Fibroblast of the aortic adventitia (primary cell): ENCODE measurements around the gene SPATS1. TPM values are rescaled to one million over a fixed set of nuclear protein-coding genes. Genes with fewer than 3 reads are reported as not detected.
A peak's percentile ranks its signal among the peaks of the same experiment; 100 is the strongest.
"Not testable (repeated sequence)": the region's sequence is repeated elsewhere in the genome, so short reads cannot be mapped to it uniquely, and the experiment has no call there.

Experiments used
- DNase-seq: peaks from one replicate; pipeline ENCODE4 v3.0.0-alpha.2; 2010; ENCODE audit warnings: low read depth
- H3K4me3 ChIP-seq: 2 replicates; pipeline ENCODE4 v1.5.1; 2011; ENCODE audit warnings: low read depth, mild to moderate bottlenecking, control low read depth, low read length, moderate library complexity
- CTCF ChIP-seq: IDR thresholded peaks from 2 replicates; pipeline ENCODE4 v1.5.1; 2011; ENCODE audit warnings: mild to moderate bottlenecking, low read length, control low read depth, inconsistent platforms; ENCODE audit not compliant: insufficient read depth
- total RNA-seq: library from RNA; depleted of rRNA; stranded (reverse); fragments of >200 nt; gene quantifications from 2 replicates; pipeline ENCODE4 v1.2.3, GENCODE V29; 2012; ENCODE audit warnings: low replicate concordance

Gene SPATS1
- total RNA-seq, 1 donor, result not detected

GRCh38 chr6:44341095-44341890, 1.2 kb upstream of the SPATS1 start:
- TF ChIP-seq CTCF, result no peak
- DNase-seq, result no peak
- H3K4me3 ChIP-seq, result no peak overlapping the region

GRCh38 chr6:44342052-44342451, 398 bp upstream of the SPATS1 start:
- no peak overlapping the region for H3K4me3 ChIP-seq
- DNase-seq, result peak; percentile 6
- TF ChIP-seq CTCF, result no peak

GRCh38 chr6:44346818-44347217, 4.4 kb downstream of the SPATS1 start:
- not testable (repeated sequence) for H3K4me3 ChIP-seq, DNase-seq

GRCh38 chr6:44349904-44350649, 7.6 kb downstream of the SPATS1 start:
- no peak for TF ChIP-seq CTCF
- no peak overlapping the region for H3K4me3 ChIP-seq
- no peak for DNase-seq

GRCh38 chr6:44350650-44350994, 8.2 kb downstream of the SPATS1 start:
- DNase-seq, H3K4me3 ChIP-seq: not testable (repeated sequence)

GRCh38 chr6:44352259-44352658, 9.8 kb downstream of the SPATS1 start:
- no peak overlapping the region for H3K4me3 ChIP-seq
- TF ChIP-seq CTCF, result no peak
- DNase-seq, result no peak

- no peak for DNase-seq
- H3K4me3 ChIP-seq, result no peak overlapping the region
These were observed 10.9 kb downstream of the SPATS1 start for GRCh38 chr6:44353336-44353735.

More at GRCh38 chr6:44353336-44353735, 10.9 kb downstream of the SPATS1 start:
- TF ChIP-seq CTCF, result no peak
